GM23338 (cell line): ENCODE results near the gene KCNJ16.

Experiments
- CREB1 ChIP-seq: fragments of 250-450 bp; sonication (Bioruptor Pico); IDR thresholded peaks from 2 replicates; pipeline ENCODE4 v1.5.0; 2020; ENCODE audit warnings: low read depth, mild to moderate bottlenecking, moderate library complexity
- CTCF ChIP-seq, 2 experiments: fragments of 200-600 bp in 1 of 2; sonication (generic) in 1 of 2; conservative IDR thresholded peaks; 2 replicates each; pipeline versions ENCODE4 v1.5.1 to v1.6.1; 2016 to 2017; ENCODE audit warnings: antibody characterized with exemption in 2 of 2, low read depth in 2 of 2, mild to moderate bottlenecking in 2 of 2, moderate library complexity in 1 of 2
- ETS1 ChIP-seq: IDR thresholded peaks from 2 replicates; pipeline ENCODE4 v1.6.1; 2016; ENCODE audit warnings: antibody characterized with exemption
- EZH2 ChIP-seq: fragments of 200-600 bp; sonication (generic); IDR thresholded peaks from one replicate; pipeline ENCODE4 v1.8.0; 2017; ENCODE audit warnings: antibody characterized with exemption, mild to moderate bottlenecking, low read depth; ENCODE audit not compliant: unreplicated experiment
- EZH2phosphoT487 ChIP-seq: fragments of 200-600 bp; sonication (generic); IDR thresholded peaks from one replicate; pipeline ENCODE4 v1.8.1; 2018; ENCODE audit warnings: antibody characterized with exemption; ENCODE audit not compliant: unreplicated experiment
- JUNB ChIP-seq: IDR thresholded peaks from one replicate; pipeline ENCODE4 v1.6.1; 2016; ENCODE audit warnings: antibody characterized with exemption; ENCODE audit not compliant: unreplicated experiment
- NANOG ChIP-seq: IDR thresholded peaks from 2 replicates; pipeline ENCODE4 v1.6.1; 2016; ENCODE audit warnings: antibody characterized with exemption, borderline replicate concordance
- POLR2AphosphoS5 ChIP-seq: IDR thresholded peaks from 2 replicates; pipeline ENCODE4 v1.6.1; 2016; ENCODE audit warnings: antibody characterized with exemption, low read depth
- REST ChIP-seq: IDR thresholded peaks from one replicate; pipeline ENCODE4 v1.6.1; 2018; ENCODE audit warnings: antibody characterized with exemption; ENCODE audit not compliant: unreplicated experiment
- STAT1 ChIP-seq: IDR thresholded peaks from one replicate; pipeline ENCODE4 v1.6.1; 2016; ENCODE audit warnings: antibody characterized with exemption; ENCODE audit not compliant: unreplicated experiment
- ZNF114 ChIP-seq: fragments of 250-450 bp; sonication (Bioruptor Pico); IDR thresholded peaks from 2 replicates; pipeline ENCODE4 v1.5.0; 2020; ENCODE audit warnings: mild to moderate bottlenecking, moderate library complexity
- ZNF331 ChIP-seq: fragments of 250-450 bp; sonication (Bioruptor Pico); IDR thresholded peaks from 2 replicates; pipeline ENCODE4 v1.5.0; 2020; ENCODE audit warnings: low read depth, mild to moderate bottlenecking, moderate library complexity
- ZNF462 ChIP-seq: fragments of 250-450 bp; sonication (Bioruptor Pico); IDR thresholded peaks from 2 replicates; pipeline ENCODE4 v1.5.0; 2020; ENCODE audit warnings: mild to moderate bottlenecking, moderate library complexity

- TF ChIP-seq POLR2AphosphoS5 (no peak), EZH2 (no peak), EZH2phosphoT487 (no peak), CTCF (conservative IDR thresholded peaks at IDR 0.05; ENCODE audit: low read depth in 2 of 2) (no peak), ZNF331 (CRISPR knock-in tag) (no peak), REST (no peak), CREB1 (CRISPR knock-in tag) (no peak), NANOG (no peak), ZNF114 (no peak), ZNF462 (no peak), STAT1 (no peak), JUNB (no peak), ETS1 (no peak)
Observed at GRCh38 chr17:70130289-70130688, 55.3 kb downstream of the KCNJ16 start.
